Esophagus squamous epithelium (tissue), 5 donors: ENCODE results near the gene CBLB. TPM values are rescaled to one million over a fixed set of nuclear protein-coding genes. Genes with fewer than 3 reads are reported as not detected.

Source experiments
- DNase-seq: peaks from one replicate; lab custom pipeline; 2025; lab: John Stamatoyannopoulos, UW
- H3K27ac ChIP-seq, 4 donors: fragments of 200-600 bp; sonication (generic); one replicate each; pipeline ENCODE4 v1.5.1; 2016 to 2019; ENCODE audit warnings: mild to moderate bottlenecking in 1 of 4
- H3K27me3 ChIP-seq, 4 donors: fragments of 200-600 bp; sonication (generic); 1 replicate in 3 of 4; 2 replicates in 1 of 4; pipeline versions ENCODE4 v1.5.1 to v1.6.0; 2017 to 2021; ENCODE audit warnings: antibody characterized with exemption in 1 of 4
- H3K36me3 ChIP-seq, 3 donors: fragments of 200-600 bp; sonication (generic); one replicate each; pipeline ENCODE4 v1.5.1; 2016 to 2019
- H3K4me1 ChIP-seq, 3 donors: fragments of 200-600 bp; sonication (generic); one replicate each; pipeline ENCODE4 v1.5.1; 2017 to 2019
- H3K4me3 ChIP-seq, 4 donors: fragments of 200-600 bp; sonication (generic); 1 replicate in 3 of 4; 2 replicates in 1 of 4; pipeline ENCODE4 v1.5.1; 2016 to 2019; ENCODE audit warnings: mild to moderate bottlenecking in 2 of 4, moderate library complexity in 1 of 4
- H3K9me3 ChIP-seq, 3 donors: fragments of 200-600 bp; sonication (generic); one replicate each; pipeline ENCODE4 v1.5.1; 2016 to 2019
- CTCF ChIP-seq, 6 experiments: fragments of 450-650 bp in 4 of 6; fragments of 200-600 bp in 2 of 6; sonication (generic) in 2 of 6; IDR thresholded peaks; one replicate each; pipeline ENCODE4 v1.5.1; 2016 to 2019; ENCODE audit warnings: antibody characterized with exemption in 6 of 6, mild to moderate bottlenecking in 4 of 6, moderate library complexity in 4 of 6
- POLR2A ChIP-seq, 4 donors: fragments of 450-650 bp; IDR thresholded peaks; one replicate each; pipeline ENCODE4 v1.6.1; 2017; ENCODE audit warnings: antibody characterized with exemption in 4 of 4, mild to moderate bottlenecking in 4 of 4, moderate library complexity in 3 of 4
- WGBS, 2 donors: methylation state at CpG; one replicate each; pipeline ENCODE4 v1.1.5; 2018; 5-methylcytosine and 5-hydroxymethylcytosine counted together
- intact Hi-C: fragments of 100-400 bp; cut with DNase I; formaldehyde crosslinking; loops from one replicate; pipeline ENCODE4 v1.15.0; 2022
- total RNA-seq, 4 donors: library from RNA; depleted of rRNA; stranded (reverse); fragments of >200 nt; gene quantifications; one replicate each; pipeline ENCODE4 v1.1.0, GENCODE V29; 2016
- donor health status: DM: yes; HTN: yes; CAD: no.

CBLB gene
- total RNA-seq, 4 donors from 2014 or later: 6.7 to 29.4 (median 19.6) TPM

GRCh38 chr3:105812194-105812586 lies 56.6 kb downstream of the CBLB start:
- intact Hi-C loops: no loop called here
- Histone ChIP-seq H3K27ac (no peak overlapping the region), H3K36me3 (no peaks in the 10 kb centered on the region), H3K27me3 (no peaks in the 10 kb centered on the region), H3K9me3 (no peaks in the 10 kb centered on the region), H3K4me1 (peaks cover 0 to 45% (median 3%) of the 10 kb centered on the region in 3 donors), H3K4me3 (no peak overlapping the region)
- WGBS, 2 donors: 60 to 67% methylated on average over 1 of the region's 1 CpG
- no peak for DNase-seq
- no peak for TF ChIP-seq CTCF (IDR thresholded peaks at IDR 0.05)
- TF ChIP-seq POLR2A (IDR thresholded peaks at IDR 0.05): no peak

- intact Hi-C loops: no loop called here
- Histone ChIP-seq H3K9me3 (no peaks in the 10 kb centered on the region), H3K4me1 (peaks cover 0 to 45% (median 5%) of the 10 kb centered on the region in 3 donors), H3K4me3 (no peak overlapping the region), H3K36me3 (no peaks in the 10 kb centered on the region), H3K27ac (no peak overlapping the region), H3K27me3 (no peaks in the 10 kb centered on the region)
- no peak for DNase-seq
- WGBS, 2 donors: 71 to 73% methylated on average over 8 to 10 of the region's 10 CpGs
- TF ChIP-seq CTCF (IDR thresholded peaks at IDR 0.05) (no peak), POLR2A (IDR thresholded peaks at IDR 0.05) (no peak)
These were observed 57.2 kb downstream of the CBLB start for GRCh38 chr3:105811518-105812193.

- Histone ChIP-seq H3K27ac (no peak overlapping the region), H3K4me3 (no peak overlapping the region), H3K27me3 (no peaks in the 10 kb centered on the region), H3K36me3 (no peaks in the 10 kb centered on the region), H3K9me3 (no peaks in the 10 kb centered on the region), H3K4me1 (peaks cover 0 to 59% (median 14%) of the 10 kb centered on the region in 3 donors)
- no peak for DNase-seq
- TF ChIP-seq CTCF (IDR thresholded peaks at IDR 0.05) (no peak), POLR2A (IDR thresholded peaks at IDR 0.05) (no peak)
- 51 to 54% methylated on average over 2 of the region's 2 CpGs for WGBS, 2 donors
- intact Hi-C loops: no loop called here
These were observed 59.5 kb downstream of the CBLB start for GRCh38 chr3:105809208-105809888.

GRCh38 chr3:105807701-105808100 lies 61.1 kb downstream of the CBLB start:
- TF ChIP-seq CTCF (IDR thresholded peaks at IDR 0.05) (no peak), POLR2A (IDR thresholded peaks at IDR 0.05) (no peak)
- Histone ChIP-seq H3K36me3 (no peaks in the 10 kb centered on the region), H3K27me3 (no peaks in the 10 kb centered on the region), H3K27ac (no peak overlapping the region), H3K4me1 (peaks cover 0 to 54% (median 14%) of the 10 kb centered on the region in 3 donors), H3K4me3 (no peak overlapping the region), H3K9me3 (no peaks in the 10 kb centered on the region)
- WGBS, 2 donors: 77 to 96% methylated on average over 3 of the region's 3 CpGs
- no peak for DNase-seq
- intact Hi-C loops: no loop called here

GRCh38 chr3:105807146-105807545 lies 61.7 kb downstream of the CBLB start:
- Histone ChIP-seq H3K4me1 (peaks cover 0 to 53% (median 16%) of the 10 kb centered on the region in 3 donors), H3K27ac (no peak overlapping the region), H3K9me3 (no peaks in the 10 kb centered on the region), H3K4me3 (no peak overlapping the region), H3K36me3 (no peaks in the 10 kb centered on the region), H3K27me3 (no peaks in the 10 kb centered on the region)
- 38 to 79% methylated on average over 4 of the region's 4 CpGs for WGBS, 2 donors
- no peak for DNase-seq
- TF ChIP-seq CTCF (IDR thresholded peaks at IDR 0.05) (no peak), POLR2A (IDR thresholded peaks at IDR 0.05) (no peak)
- intact Hi-C loops: no loop called here
